ENCODE results near the gene PDZRN4. TPM values are rescaled to one million over a fixed set of nuclear protein-coding genes. Genes with fewer than 3 reads are reported as not detected.

The PDZRN4 gene
- total and polyA plus RNA-seq, 2 of the 4 experiments (the other 2 are of a cell fraction), result not detected

DNA sequence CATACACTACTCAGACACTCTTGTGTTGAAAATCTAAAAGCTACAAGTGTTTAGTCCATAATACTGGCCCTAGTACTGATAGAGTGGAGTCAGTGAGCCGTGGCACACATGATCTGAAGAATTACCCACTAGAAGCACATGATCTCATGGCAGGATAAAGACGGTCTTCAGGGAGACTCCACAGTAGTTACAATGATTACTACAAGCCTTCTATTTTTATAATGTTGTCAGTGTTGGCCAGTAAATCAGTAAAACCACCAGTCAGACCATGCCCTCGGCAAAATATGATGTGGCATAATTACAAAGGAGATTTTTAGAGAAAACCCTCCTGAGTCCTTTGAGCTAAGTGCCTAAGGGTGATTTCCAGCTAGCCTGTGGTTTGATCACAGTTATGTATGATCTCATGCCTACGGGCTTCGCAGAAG, 114.9 kb downstream of the PDZRN4 start:
- Histone ChIP-seq H4K5ac (ENCODE audit: low read depth, low read length) (no peak overlapping the region), H3K4me3 (ENCODE audit: insufficient read depth, low read depth, low read length) (no peak overlapping the region), H3K4ac (ENCODE audit: low read depth, low read length) (no peak overlapping the region), H3K27ac (ENCODE audit: insufficient read depth, low read length) (no peak overlapping the region), H3K4me1 (ENCODE audit: control insufficient read depth, insufficient read depth, low read length) (no peaks in the 10 kb centered on the region), H3K4me2 (ENCODE audit: low read depth, low read length) (no peak overlapping the region), H2BK5ac (ENCODE audit: low read depth, low read length, poor library complexity, severe bottlenecking) (no peak overlapping the region), H2AK5ac (ENCODE audit: low read depth, low read length) (no peak overlapping the region), H3K18ac (ENCODE audit: low read depth, low read length) (no peak overlapping the region), H2AK9ac (replicated peaks; ENCODE audit: low read depth, low read length, poor library complexity) (no peak overlapping the region), H3K36me3 (ENCODE audit: control insufficient read depth, insufficient read depth, low read length) (no peaks in the 10 kb centered on the region), H4K8ac (ENCODE audit: low read depth in 2 of 2, low read length in 2 of 2) (no peak overlapping the region), H3K56ac (ENCODE audit: extremely low read depth, insufficient read depth, low read length) (no peak overlapping the region), H3K9ac (ENCODE audit: low read depth, low read length) (no peak overlapping the region), H2BK15ac (ENCODE audit: low read depth, low read length) (no peak overlapping the region), H3K9me3 (ENCODE audit: control insufficient read depth, insufficient read depth, low read length) (no peaks in the 10 kb centered on the region), H3K79me1 (ENCODE audit: low read depth in 1 of 2, low read length in 2 of 2) (no peaks in the 10 kb centered on the region), H3K14ac (replicated peaks; ENCODE audit: low read depth, low read length) (no peak overlapping the region), H3K27me3 (ENCODE audit: control insufficient read depth, insufficient read depth, low read length) (no peaks in the 10 kb centered on the region), H3K23ac (ENCODE audit: low read depth, low read length) (no peak overlapping the region), H2BK120ac (ENCODE audit: low read depth, low read length) (no peak overlapping the region), H2BK20ac (ENCODE audit: low read depth, low read length) (no peak overlapping the region), H2AFZ (replicated peaks; ENCODE audit: low read length, poor library complexity) (no peak overlapping the region), H3K9me1 (ENCODE audit: insufficient read depth, low read length) (no peaks in the 10 kb centered on the region), H4K20me1 (ENCODE audit: insufficient read depth, low read length) (no peaks in the 10 kb centered on the region), H4K91ac (ENCODE audit: insufficient read depth, low read depth, low read length) (no peak overlapping the region)
- no peak for TF ChIP-seq FOS (IDR thresholded peaks at IDR 0.05; ENCODE audit: low read depth, low read length)
- TF ChIP-seq RFX5 (IDR thresholded peaks at IDR 0.05; ENCODE audit: low read depth, low read length), result no peak
- no peak for TF ChIP-seq CHD1 (IDR thresholded peaks at IDR 0.05; ENCODE audit: low read depth, low read length)
- TF ChIP-seq CEBPB (IDR thresholded peaks at IDR 0.05; ENCODE audit: low read depth, low read length), result no peak
- TF ChIP-seq, protein P1, sequence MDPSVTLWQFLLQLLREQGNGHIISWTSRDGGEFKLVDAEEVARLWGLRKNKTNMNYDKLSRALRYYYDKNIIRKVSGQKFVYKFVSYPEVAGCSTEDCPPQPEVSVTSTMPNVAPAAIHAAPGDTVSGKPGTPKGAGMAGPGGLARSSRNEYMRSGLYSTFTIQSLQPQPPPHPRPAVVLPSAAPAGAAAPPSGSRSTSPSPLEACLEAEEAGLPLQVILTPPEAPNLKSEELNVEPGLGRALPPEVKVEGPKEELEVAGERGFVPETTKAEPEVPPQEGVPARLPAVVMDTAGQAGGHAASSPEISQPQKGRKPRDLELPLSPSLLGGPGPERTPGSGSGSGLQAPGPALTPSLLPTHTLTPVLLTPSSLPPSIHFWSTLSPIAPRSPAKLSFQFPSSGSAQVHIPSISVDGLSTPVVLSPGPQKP (IDR thresholded peaks at IDR 0.05; ENCODE audit: borderline replicate concordance, low read depth, low read length), result no peak
- no peak for TF ChIP-seq SMC3 (IDR thresholded peaks at IDR 0.05; ENCODE audit: low read depth, low read length)
- no peak for TF ChIP-seq RAD21 (IDR thresholded peaks at IDR 0.05; ENCODE audit: low read length)
- no peak for TF ChIP-seq BHLHE40 (IDR thresholded peaks at IDR 0.05; ENCODE audit: low read depth, low read length)
- TF ChIP-seq, protein P2, sequence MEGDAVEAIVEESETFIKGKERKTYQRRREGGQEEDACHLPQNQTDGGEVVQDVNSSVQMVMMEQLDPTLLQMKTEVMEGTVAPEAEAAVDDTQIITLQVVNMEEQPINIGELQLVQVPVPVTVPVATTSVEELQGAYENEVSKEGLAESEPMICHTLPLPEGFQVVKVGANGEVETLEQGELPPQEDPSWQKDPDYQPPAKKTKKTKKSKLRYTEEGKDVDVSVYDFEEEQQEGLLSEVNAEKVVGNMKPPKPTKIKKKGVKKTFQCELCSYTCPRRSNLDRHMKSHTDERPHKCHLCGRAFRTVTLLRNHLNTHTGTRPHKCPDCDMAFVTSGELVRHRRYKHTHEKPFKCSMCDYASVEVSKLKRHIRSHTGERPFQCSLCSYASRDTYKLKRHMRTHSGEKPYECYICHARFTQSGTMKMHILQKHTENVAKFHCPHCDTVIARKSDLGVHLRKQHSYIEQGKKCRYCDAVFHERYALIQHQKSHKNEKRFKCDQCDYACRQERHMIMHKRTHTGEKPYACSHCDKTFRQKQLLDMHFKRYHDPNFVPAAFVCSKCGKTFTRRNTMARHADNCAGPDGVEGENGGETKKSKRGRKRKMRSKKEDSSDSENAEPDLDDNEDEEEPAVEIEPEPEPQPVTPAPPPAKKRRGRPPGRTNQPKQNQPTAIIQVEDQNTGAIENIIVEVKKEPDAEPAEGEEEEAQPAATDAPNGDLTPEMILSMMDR (conservative IDR thresholded peaks at IDR 0.05; ENCODE audit: low read depth, low read length), result no peak
- TF ChIP-seq MXI1 (IDR thresholded peaks at IDR 0.05; ENCODE audit: borderline replicate concordance, low read depth, low read length), result no peak
- no peak for TF ChIP-seq POLR2A (IDR thresholded peaks at IDR 0.05; ENCODE audit: low read depth, low read length)
- no peak for TF ChIP-seq RCOR1 (IDR thresholded peaks at IDR 0.05; ENCODE audit: insufficient replicate concordance, low read length)
- TF ChIP-seq NFE2L2 (IDR thresholded peaks at IDR 0.05; ENCODE audit: low read depth, low read length), result no peak
- TF ChIP-seq MAZ (IDR thresholded peaks at IDR 0.05; ENCODE audit: borderline replicate concordance, low read depth, low read length), result no peak
- POLR2A ChIA-PET (ENCODE audit: unreplicated experiment), result no interaction called here
- in situ Hi-C loops (cut with MboI; ENCODE audit: low sequenced_read_pairs) (no loop called here), dilution Hi-C loops (cut with HindIII; ENCODE audit: low sequenced_read_pairs, unreplicated experiment) (no loop called here), intact Hi-C loops (cut with micrococcal nuclease) (no loop called here)
- no peak for ATAC-seq (ENCODE audit: low read depth)
- WGBS, 2 experiments (ENCODE audit: extremely low coverage in 2 of 2, insufficient read length in 1 of 2), result 40% methylated on average over 1 of the region's 5 CpGs; no CpG with 5 or more reads in 1 of the 2 experiments
- CTCF ChIA-PET, result interaction anchor here (0.6 kb wide), 1 partner anchor 441 kb away, joined by 6 read pairs; no protein-coding TSS in a partner anchor
- no TSS peak for BruUV-seq (replicated peaks)
- no peak for DNase-seq

Data from IMR-90 (cell line).